ENCODE data around the gene ILK. TPM values are rescaled to one million over a fixed set of nuclear protein-coding genes. Genes with fewer than 3 reads are reported as not detected.

ILK gene
- total and polyA plus RNA-seq, 3 donors from 2014 or later: 79.1 to 122 (median 109) TPM

- Histone ChIP-seq H3K4me3 (no peak overlapping the region), H3K27me3 (no peaks in the 10 kb centered on the region), H3K27ac (no peak overlapping the region), H3K36me3 (ENCODE audit: low read depth, missing control alignments) (no peaks in the 10 kb centered on the region), H3K4me1 (no peaks in the 10 kb centered on the region), H3K9me3 (no peaks in the 10 kb centered on the region)
- DNase-seq: no peak
- intact Hi-C loops (cut with DNase I; ENCODE audit: low total_unique reads): no loop called here
- TF ChIP-seq CTCF (IDR thresholded peaks at IDR 0.05) (no peak), POLR2A (IDR thresholded peaks at IDR 0.05) (no peak)
- WGBS, 2 donors: 95 to 96% methylated on average over 1 of the region's 1 CpG
These were observed 17.1 kb downstream of the ILK start for GRCh38 chr11:6620636-6621035.

GRCh38 chr11:6621711-6622211, 18.2 kb downstream of the ILK start:
- H3K27ac ChIP-seq: no peak overlapping the region
- TF ChIP-seq CTCF (IDR thresholded peaks at IDR 0.05) (no peak), POLR2A (IDR thresholded peaks at IDR 0.05) (no peak)
- no peaks in the 10 kb centered on the region for H3K36me3 ChIP-seq (ENCODE audit: low read depth, missing control alignments)
- 84 to 92% methylated on average over 8 to 16 of the region's 16 CpGs for WGBS, 2 donors
- DNase-seq: no peak
- H3K4me1 ChIP-seq: no peaks in the 10 kb centered on the region
- H3K27me3 ChIP-seq: no peaks in the 10 kb centered on the region
- H3K4me3 ChIP-seq: no peak overlapping the region
- intact Hi-C loops (cut with DNase I; ENCODE audit: low total_unique reads): no loop called here
- no peaks in the 10 kb centered on the region for H3K9me3 ChIP-seq

- no peak for TF ChIP-seq POLR2A (IDR thresholded peaks at IDR 0.05)
- no peak for TF ChIP-seq CTCF (IDR thresholded peaks at IDR 0.05)
- WGBS, 2 donors: 93 to 100% methylated on average over 1 to 24 of the region's 24 CpGs
- Histone ChIP-seq H3K27me3 (no peaks in the 10 kb centered on the region), H3K4me1 (no peaks in the 10 kb centered on the region), H3K36me3 (ENCODE audit: low read depth, missing control alignments) (no peaks in the 10 kb centered on the region), H3K4me3 (no peak overlapping the region), H3K27ac (no peak overlapping the region), H3K9me3 (no peaks in the 10 kb centered on the region)
- intact Hi-C loops (cut with DNase I; ENCODE audit: low total_unique reads): no loop called here
- DNase-seq: no peak
These were observed 18.9 kb downstream of the ILK start for GRCh38 chr11:6622261-6623171.

- H3K4me1 ChIP-seq: no peaks in the 10 kb centered on the region
- no peak for TF ChIP-seq CTCF (IDR thresholded peaks at IDR 0.05)
- TF ChIP-seq POLR2A (IDR thresholded peaks at IDR 0.05): no peak
- no peak for DNase-seq
- intact Hi-C loops (cut with DNase I; ENCODE audit: low total_unique reads): no loop called here
- WGBS, 2 donors: 90 to 91% methylated on average over 2 to 31 of the region's 31 CpGs
- H3K9me3 ChIP-seq: no peaks in the 10 kb centered on the region
- H3K4me3 ChIP-seq: no peak overlapping the region
- H3K27me3 ChIP-seq: no peaks in the 10 kb centered on the region
- H3K27ac ChIP-seq: no peak overlapping the region
- no peaks in the 10 kb centered on the region for H3K36me3 ChIP-seq (ENCODE audit: low read depth, missing control alignments)
These were observed 20.1 kb downstream of the ILK start for GRCh38 chr11:6623391-6624363.

Data from testis (tissue), 3 donors.